WTC11 (cell line): ENCODE data around the gene CEP135. TPM values are rescaled to one million over a fixed set of nuclear protein-coding genes. Genes with fewer than 3 reads are reported as not detected.

Experiments used
- ATAC-seq: fragments of 200-7000 bp; cut with Tn5 transposase; 2 replicates; pipeline ENCODE4 v1.10.0; 2021; ENCODE audit warnings: mild to moderate bottlenecking, moderate library complexity
- CTCF ChIA-PET: fragments of 300-600 bp; sonication (Branson Sonifier 250); formaldehyde crosslinking; loops from one replicate; lab custom pipeline; 2021; ENCODE audit warnings: antibody characterized with exemption; lab: Charles Lee
- POLR2A ChIA-PET: fragments of 350-600 bp; sonication (Branson Sonifier 250); formaldehyde crosslinking; loops from one replicate; lab custom pipeline; 2021; ENCODE audit warnings: antibody characterized with exemption; lab: Charles Lee
- DNase-seq: peaks from one replicate; pipeline ENCODE4 v3.0.0; 2021; ENCODE audit warnings: low spot score
- H3K27ac Mint-ChIP-seq: 2 replicates; pipeline ENCODE4 v1.8.0; 2021; ENCODE audit warnings: mixed read lengths
- H3K27me3 Mint-ChIP-seq: 2 replicates; pipeline ENCODE4 v1.8.0; 2021; ENCODE audit warnings: low read depth, mild to moderate bottlenecking, moderate library complexity, mixed read lengths
- H3K36me3 Mint-ChIP-seq: 2 replicates; pipeline ENCODE4 v1.8.0; 2021; ENCODE audit warnings: mixed read lengths
- H3K4me1 Mint-ChIP-seq: 2 replicates; pipeline ENCODE4 v1.8.0; 2022; ENCODE audit warnings: mixed read lengths
- H3K4me3 Mint-ChIP-seq: 2 replicates; pipeline ENCODE4 v1.8.0; 2021; ENCODE audit warnings: mild to moderate bottlenecking, moderate library complexity, mixed read lengths
- H3K9me3 Mint-ChIP-seq: 2 replicates; pipeline ENCODE4 v1.8.0; 2021; ENCODE audit warnings: mixed read lengths
- ATF3 ChIP-seq: sonication (generic); formaldehyde crosslinking; conservative IDR thresholded peaks from 2 replicates; pipeline ENCODE4 v1.8.1; 2022; ENCODE audit warnings: mild to moderate bottlenecking, missing genetic modification reagents
- ETV6 ChIP-seq: sonication (generic); formaldehyde crosslinking; IDR thresholded peaks from 2 replicates; pipeline ENCODE4 v1.8.1; 2022; ENCODE audit warnings: mild to moderate bottlenecking, missing genetic modification reagents
- FOXP1 ChIP-seq: sonication (generic); formaldehyde crosslinking; IDR thresholded peaks from 2 replicates; pipeline ENCODE4 v1.8.0; 2022; ENCODE audit warnings: missing genetic modification reagents, mild to moderate bottlenecking, moderate library complexity, borderline replicate concordance
- GTF2I ChIP-seq: fragments of 250-450 bp; sonication (Bioruptor Pico); conservative IDR thresholded peaks from 2 replicates; pipeline ENCODE4 v1.4.0; 2021; ENCODE audit warnings: mild to moderate bottlenecking
- HMGA2 ChIP-seq: fragments of 250-450 bp; sonication (Bioruptor Pico); IDR thresholded peaks from 2 replicates; pipeline ENCODE4 v1.4.0; 2021; ENCODE audit warnings: mild to moderate bottlenecking, moderate library complexity
- MLX ChIP-seq: sonication (generic); formaldehyde crosslinking; IDR thresholded peaks from 2 replicates; pipeline ENCODE4 v1.8.1; 2023; ENCODE audit warnings: mild to moderate bottlenecking, missing genetic modification reagents, moderate library complexity
- MYBL2 ChIP-seq: sonication (generic); formaldehyde crosslinking; IDR thresholded peaks from 2 replicates; pipeline ENCODE4 v1.8.1; 2023; ENCODE audit warnings: mild to moderate bottlenecking, moderate library complexity, missing genetic modification reagents
- NFE2L1 ChIP-seq: sonication (generic); formaldehyde crosslinking; IDR thresholded peaks from 2 replicates; pipeline ENCODE4 v1.8.1; 2023; ENCODE audit warnings: missing genetic modification reagents
- NR2C2 ChIP-seq: sonication (generic); formaldehyde crosslinking; IDR thresholded peaks from 2 replicates; pipeline ENCODE4 v1.8.0; 2022; ENCODE audit warnings: mild to moderate bottlenecking, missing genetic modification reagents
- NR3C1 ChIP-seq: sonication (generic); formaldehyde crosslinking; conservative IDR thresholded peaks from 2 replicates; pipeline ENCODE4 v1.8.1; 2023; ENCODE audit warnings: low read depth, mild to moderate bottlenecking, missing genetic modification reagents
- OVOL2 ChIP-seq: fragments of 250-450 bp; sonication (Bioruptor Pico); IDR thresholded peaks from 2 replicates; pipeline ENCODE4 v1.9.0; 2021; ENCODE audit warnings: mild to moderate bottlenecking, borderline replicate concordance
- USF2 ChIP-seq: sonication (generic); formaldehyde crosslinking; IDR thresholded peaks from 2 replicates; pipeline ENCODE4 v1.8.1; 2023; ENCODE audit warnings: mild to moderate bottlenecking, missing genetic modification reagents, moderate library complexity
- ZBTB21 ChIP-seq: sonication (generic); formaldehyde crosslinking; IDR thresholded peaks from 2 replicates; pipeline ENCODE4 v1.8.1; 2023; ENCODE audit warnings: mild to moderate bottlenecking, missing genetic modification reagents, borderline replicate concordance
- ZNF263 ChIP-seq: sonication (generic); formaldehyde crosslinking; IDR thresholded peaks from 2 replicates; pipeline ENCODE4 v1.8.1; 2022; ENCODE audit warnings: low read depth, mild to moderate bottlenecking, moderate library complexity, missing genetic modification reagents
- ZNF423 ChIP-seq: fragments of 250-450 bp; sonication (Bioruptor Pico); IDR thresholded peaks from 2 replicates; pipeline ENCODE4 v2.1.2; 2022; ENCODE audit warnings: mild to moderate bottlenecking, moderate library complexity
- ZNF512 ChIP-seq: sonication (generic); formaldehyde crosslinking; IDR thresholded peaks from 2 replicates; pipeline ENCODE4 v1.8.1; 2022; ENCODE audit warnings: missing genetic modification reagents, borderline replicate concordance
- ZNF671 ChIP-seq: fragments of 250-450 bp; sonication (Bioruptor Pico); IDR thresholded peaks from 2 replicates; pipeline ENCODE4 v1.8.0; 2021; ENCODE audit warnings: mild to moderate bottlenecking
- total RNA-seq: library from RNA; stranded (reverse); gene quantifications from 3 replicates; pipeline ENCODE4 v1.2.3, GENCODE V29; 2021
- TF ChIP-seq, protein P1 (sequence below): sonication (generic); formaldehyde crosslinking; IDR thresholded peaks from 2 replicates; pipeline ENCODE4 v1.8.0; 2023; ENCODE audit warnings: missing genetic modification reagents, mild to moderate bottlenecking, borderline replicate concordance
- TF ChIP-seq, protein P2 (sequence below): fragments of 250-450 bp; sonication (Bioruptor Pico); IDR thresholded peaks from 2 replicates; pipeline ENCODE4 v1.9.0; 2021; ENCODE audit warnings: mild to moderate bottlenecking
- TF ChIP-seq, protein P3 (sequence below): sonication (generic); formaldehyde crosslinking; IDR thresholded peaks from 2 replicates; pipeline ENCODE4 v1.8.1; 2022; ENCODE audit warnings: mild to moderate bottlenecking, moderate library complexity, missing genetic modification reagents

Gene CEP135
- total RNA-seq, 1 experiment from 2014 or later: 13.6 TPM

DNA sequence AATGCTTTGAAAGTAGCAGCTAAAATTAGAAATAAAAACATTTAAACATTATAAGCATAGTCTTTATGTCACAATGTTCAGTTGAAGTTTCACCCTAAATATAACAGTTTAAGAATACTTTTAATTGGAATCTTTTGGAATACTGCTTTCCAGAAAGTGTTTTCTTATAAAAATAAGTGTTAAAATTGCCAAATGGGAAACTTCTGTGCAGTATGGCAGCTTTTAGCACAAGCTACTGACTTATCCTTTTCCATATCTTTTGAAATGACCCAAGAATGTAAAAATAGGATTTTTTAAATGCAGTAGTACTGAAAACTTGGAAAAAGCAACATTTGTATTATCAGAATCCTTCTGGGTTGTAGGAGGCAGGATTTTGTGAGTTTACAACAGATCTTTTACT lies 34.2 kb downstream of the CEP135 start:
- POLR2A ChIA-PET: interaction anchor here (0.7 kb wide), 1 partner anchor 13 kb away, joined by 3 read pairs; no protein-coding TSS in a partner anchor
- H3K27ac Mint-ChIP-seq: no peak overlapping the region
- H3K9me3 Mint-ChIP-seq: no peaks in the 10 kb centered on the region

GRCh38 chr4:55989766-55990165 lies 41.0 kb downstream of the CEP135 start:
- Mint-ChIP-seq H3K36me3 (peaks cover 7% of the 10 kb centered on the region; the same call in 1 of the 2 replicates), H3K27me3 (no peaks in the 10 kb centered on the region), H3K9me3 (no peaks in the 10 kb centered on the region)

More for the DNA sequence above, 34.2 kb downstream of the CEP135 start:
- CTCF ChIA-PET: no interaction called here
- ATAC-seq (no peak), DNase-seq (no peak)
- no peaks in the 10 kb centered on the region for H3K27me3 Mint-ChIP-seq
- TF ChIP-seq NFE2L1 (CRISPR knock-in tag): no peak
- TF ChIP-seq NR3C1 (CRISPR knock-in tag): no peak
- no peak for TF ChIP-seq OVOL2 (CRISPR knock-in tag)
- TF ChIP-seq ETV6 (CRISPR knock-in tag): no peak
- TF ChIP-seq MYBL2 (CRISPR knock-in tag): no peak
- TF ChIP-seq ZNF671 (CRISPR knock-in tag): no peak
- TF ChIP-seq ZNF423: no peak
- no peak for TF ChIP-seq ZBTB21 (CRISPR knock-in tag)
- no peak for TF ChIP-seq NR2C2 (CRISPR knock-in tag)
- TF ChIP-seq ZNF512 (CRISPR knock-in tag): no peak
- TF ChIP-seq ATF3: no peak
- TF ChIP-seq ZNF263 (CRISPR knock-in tag): no peak
- no peak for TF ChIP-seq FOXP1 (CRISPR knock-in tag)
- TF ChIP-seq, all 79 proteins: peak for 0
- Mint-ChIP-seq H3K4me1 (no peaks in the 10 kb centered on the region), H3K4me3 (no peak overlapping the region), H3K36me3 (peaks cover 15% of the 10 kb centered on the region)

DNA sequence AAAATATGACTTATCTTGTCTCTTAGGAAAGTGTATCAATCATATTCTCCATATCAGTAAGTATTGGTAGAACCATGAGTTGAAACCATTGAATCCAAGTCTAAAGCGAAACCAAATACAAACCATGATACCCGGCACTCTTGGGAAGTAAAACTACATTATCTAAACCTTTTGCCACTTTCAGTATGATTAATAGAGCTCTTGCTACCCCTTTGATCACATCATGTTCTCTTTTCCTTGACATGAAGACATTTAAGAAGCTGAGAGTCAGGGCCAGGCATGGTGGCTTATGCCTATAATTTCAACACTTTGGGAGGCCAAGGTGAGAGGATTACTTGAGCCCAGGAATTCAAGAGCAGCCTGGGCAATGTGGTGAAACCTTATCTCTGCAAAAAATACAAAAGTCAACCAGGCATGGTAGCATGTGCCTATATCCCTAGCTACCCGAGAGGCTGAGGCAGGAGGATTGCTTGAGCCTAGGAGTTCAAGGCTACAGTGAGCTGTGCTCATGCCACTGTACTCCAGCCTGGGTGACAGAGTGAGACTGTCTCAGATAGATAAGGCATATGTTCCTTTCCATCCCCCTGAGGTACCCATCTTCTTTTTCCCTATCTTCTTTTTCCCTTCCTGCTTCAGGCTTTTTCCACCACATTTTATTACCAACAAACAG lies 45.4 kb downstream of the CEP135 start:
- peaks cover under 1% of the 10 kb centered on the region for H3K36me3 Mint-ChIP-seq
- H3K9me3 Mint-ChIP-seq: no peaks in the 10 kb centered on the region
- no peak overlapping the region for H3K27ac Mint-ChIP-seq
- peaks cover 32% of the 10 kb centered on the region for H3K4me1 Mint-ChIP-seq
- no peaks in the 10 kb centered on the region for H3K27me3 Mint-ChIP-seq
- CTCF ChIA-PET: no interaction called here
- ATAC-seq (no peak), DNase-seq (no peak)
- POLR2A ChIA-PET: no interaction called here
- H3K4me3 Mint-ChIP-seq: no peak overlapping the region
- TF ChIP-seq, protein P1, sequence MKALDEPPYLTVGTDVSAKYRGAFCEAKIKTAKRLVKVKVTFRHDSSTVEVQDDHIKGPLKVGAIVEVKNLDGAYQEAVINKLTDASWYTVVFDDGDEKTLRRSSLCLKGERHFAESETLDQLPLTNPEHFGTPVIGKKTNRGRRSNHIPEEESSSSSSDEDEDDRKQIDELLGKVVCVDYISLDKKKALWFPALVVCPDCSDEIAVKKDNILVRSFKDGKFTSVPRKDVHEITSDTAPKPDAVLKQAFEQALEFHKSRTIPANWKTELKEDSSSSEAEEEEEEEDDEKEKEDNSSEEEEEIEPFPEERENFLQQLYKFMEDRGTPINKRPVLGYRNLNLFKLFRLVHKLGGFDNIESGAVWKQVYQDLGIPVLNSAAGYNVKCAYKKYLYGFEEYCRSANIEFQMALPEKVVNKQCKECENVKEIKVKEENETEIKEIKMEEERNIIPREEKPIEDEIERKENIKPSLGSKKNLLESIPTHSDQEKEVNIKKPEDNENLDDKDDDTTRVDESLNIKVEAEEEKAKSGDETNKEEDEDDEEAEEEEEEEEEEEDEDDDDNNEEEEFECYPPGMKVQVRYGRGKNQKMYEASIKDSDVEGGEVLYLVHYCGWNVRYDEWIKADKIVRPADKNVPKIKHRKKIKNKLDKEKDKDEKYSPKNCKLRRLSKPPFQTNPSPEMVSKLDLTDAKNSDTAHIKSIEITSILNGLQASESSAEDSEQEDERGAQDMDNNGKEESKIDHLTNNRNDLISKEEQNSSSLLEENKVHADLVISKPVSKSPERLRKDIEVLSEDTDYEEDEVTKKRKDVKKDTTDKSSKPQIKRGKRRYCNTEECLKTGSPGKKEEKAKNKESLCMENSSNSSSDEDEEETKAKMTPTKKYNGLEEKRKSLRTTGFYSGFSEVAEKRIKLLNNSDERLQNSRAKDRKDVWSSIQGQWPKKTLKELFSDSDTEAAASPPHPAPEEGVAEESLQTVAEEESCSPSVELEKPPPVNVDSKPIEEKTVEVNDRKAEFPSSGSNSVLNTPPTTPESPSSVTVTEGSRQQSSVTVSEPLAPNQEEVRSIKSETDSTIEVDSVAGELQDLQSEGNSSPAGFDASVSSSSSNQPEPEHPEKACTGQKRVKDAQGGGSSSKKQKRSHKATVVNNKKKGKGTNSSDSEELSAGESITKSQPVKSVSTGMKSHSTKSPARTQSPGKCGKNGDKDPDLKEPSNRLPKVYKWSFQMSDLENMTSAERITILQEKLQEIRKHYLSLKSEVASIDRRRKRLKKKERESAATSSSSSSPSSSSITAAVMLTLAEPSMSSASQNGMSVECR (CRISPR knock-in tag): no peak
- no peak for TF ChIP-seq MLX
- TF ChIP-seq HMGA2 (CRISPR knock-in tag): no peak
- no peak for TF ChIP-seq USF2 (CRISPR knock-in tag)
- TF ChIP-seq, protein P2, sequence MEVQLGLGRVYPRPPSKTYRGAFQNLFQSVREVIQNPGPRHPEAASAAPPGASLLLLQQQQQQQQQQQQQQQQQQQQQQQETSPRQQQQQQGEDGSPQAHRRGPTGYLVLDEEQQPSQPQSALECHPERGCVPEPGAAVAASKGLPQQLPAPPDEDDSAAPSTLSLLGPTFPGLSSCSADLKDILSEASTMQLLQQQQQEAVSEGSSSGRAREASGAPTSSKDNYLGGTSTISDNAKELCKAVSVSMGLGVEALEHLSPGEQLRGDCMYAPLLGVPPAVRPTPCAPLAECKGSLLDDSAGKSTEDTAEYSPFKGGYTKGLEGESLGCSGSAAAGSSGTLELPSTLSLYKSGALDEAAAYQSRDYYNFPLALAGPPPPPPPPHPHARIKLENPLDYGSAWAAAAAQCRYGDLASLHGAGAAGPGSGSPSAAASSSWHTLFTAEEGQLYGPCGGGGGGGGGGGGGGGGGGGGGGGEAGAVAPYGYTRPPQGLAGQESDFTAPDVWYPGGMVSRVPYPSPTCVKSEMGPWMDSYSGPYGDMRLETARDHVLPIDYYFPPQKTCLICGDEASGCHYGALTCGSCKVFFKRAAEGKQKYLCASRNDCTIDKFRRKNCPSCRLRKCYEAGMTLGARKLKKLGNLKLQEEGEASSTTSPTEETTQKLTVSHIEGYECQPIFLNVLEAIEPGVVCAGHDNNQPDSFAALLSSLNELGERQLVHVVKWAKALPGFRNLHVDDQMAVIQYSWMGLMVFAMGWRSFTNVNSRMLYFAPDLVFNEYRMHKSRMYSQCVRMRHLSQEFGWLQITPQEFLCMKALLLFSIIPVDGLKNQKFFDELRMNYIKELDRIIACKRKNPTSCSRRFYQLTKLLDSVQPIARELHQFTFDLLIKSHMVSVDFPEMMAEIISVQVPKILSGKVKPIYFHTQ: no peak

More at GRCh38 chr4:55989766-55990165, 41.0 kb downstream of the CEP135 start:
- ChIA-PET POLR2A (no interaction called here), CTCF (interaction anchor here (1.3 kb wide), 1 partner anchor 41 kb away, joined by 3 read pairs; the partner anchor contains the start of gene CEP135)
- DNase-seq (no peak), ATAC-seq (no peak)
- H3K4me3 Mint-ChIP-seq: no peak overlapping the region
- peak overlapping the region; percentile 58; the same call in 1 of the 2 replicates for H3K27ac Mint-ChIP-seq
- TF ChIP-seq GTF2I (no peak), ZNF263 (CRISPR knock-in tag) (no peak)
- TF ChIP-seq, protein P3, sequence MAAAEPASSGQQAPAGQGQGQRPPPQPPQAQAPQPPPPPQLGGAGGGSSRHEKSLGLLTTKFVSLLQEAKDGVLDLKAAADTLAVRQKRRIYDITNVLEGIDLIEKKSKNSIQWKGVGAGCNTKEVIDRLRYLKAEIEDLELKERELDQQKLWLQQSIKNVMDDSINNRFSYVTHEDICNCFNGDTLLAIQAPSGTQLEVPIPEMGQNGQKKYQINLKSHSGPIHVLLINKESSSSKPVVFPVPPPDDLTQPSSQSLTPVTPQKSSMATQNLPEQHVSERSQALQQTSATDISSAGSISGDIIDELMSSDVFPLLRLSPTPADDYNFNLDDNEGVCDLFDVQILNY (CRISPR knock-in tag): no peak
- TF ChIP-seq, all 79 proteins: peak for 0
- peaks cover 9% of the 10 kb centered on the region for H3K4me1 Mint-ChIP-seq
